ENCODE data around the gene APOC3. TPM values are rescaled to one million over a fixed set of nuclear protein-coding genes. Genes with fewer than 3 reads are reported as not detected.
A peak's percentile ranks its signal among the peaks of the same experiment; 100 is the strongest.

Gene APOC3
- total and polyA plus RNA-seq, 4 donors = 608 to 24,129 (median 9,307) TPM

- DNase-seq (ENCODE audit: low spot score) = no peak
- Histone ChIP-seq H3K36me3 (ENCODE audit: control insufficient read depth in 4 of 4, insufficient read depth in 3 of 4, low read depth in 1 of 4, low read length in 3 of 4) (no peaks in the 10 kb centered on the region), H3K9ac (ENCODE audit: low read depth in 1 of 2, low read length in 2 of 2) (peak overlapping the region; percentile 48 to 81), H3K4me3 (ENCODE audit: low read depth in 1 of 3, low read length in 3 of 3) (peak overlapping the region; percentile 58 to 73 (median 59)), H3K27ac (ENCODE audit: low read depth in 1 of 2, low read length in 2 of 2) (peak overlapping the region; percentile 86 to 94), H3K4me1 (ENCODE audit: control insufficient read depth in 4 of 4, insufficient read depth in 4 of 4, low read length in 3 of 4) (peaks cover 18 to 86% (median 56%) of the 10 kb centered on the region in 4 donors), H3K27me3 (ENCODE audit: control insufficient read depth in 4 of 4, insufficient read depth in 4 of 4, low read length in 3 of 4) (no peaks in the 10 kb centered on the region), H3K9me3 (ENCODE audit: control insufficient read depth in 4 of 4, low read length in 3 of 4) (no peaks in the 10 kb centered on the region)
- 35% methylated on average over 7 of the region's 7 CpGs for WGBS
- TF ChIP-seq HNF4G (IDR thresholded peaks at IDR 0.05) = no peak
- no peak for TF ChIP-seq HNF4A (conservative IDR thresholded peaks at IDR 0.05)
- no peak for TF ChIP-seq TAF1 (conservative IDR thresholded peaks at IDR 0.05)
- TF ChIP-seq GABPA (IDR thresholded peaks at IDR 0.05 in 1 of 2, conservative IDR thresholded peaks at IDR 0.05 in 1 of 2) = no peak
- no peak for TF ChIP-seq JUND (IDR thresholded peaks at IDR 0.05)
Observed at GRCh38 chr11:116836632-116836991, 6.9 kb downstream of the APOC3 start.

DNA sequence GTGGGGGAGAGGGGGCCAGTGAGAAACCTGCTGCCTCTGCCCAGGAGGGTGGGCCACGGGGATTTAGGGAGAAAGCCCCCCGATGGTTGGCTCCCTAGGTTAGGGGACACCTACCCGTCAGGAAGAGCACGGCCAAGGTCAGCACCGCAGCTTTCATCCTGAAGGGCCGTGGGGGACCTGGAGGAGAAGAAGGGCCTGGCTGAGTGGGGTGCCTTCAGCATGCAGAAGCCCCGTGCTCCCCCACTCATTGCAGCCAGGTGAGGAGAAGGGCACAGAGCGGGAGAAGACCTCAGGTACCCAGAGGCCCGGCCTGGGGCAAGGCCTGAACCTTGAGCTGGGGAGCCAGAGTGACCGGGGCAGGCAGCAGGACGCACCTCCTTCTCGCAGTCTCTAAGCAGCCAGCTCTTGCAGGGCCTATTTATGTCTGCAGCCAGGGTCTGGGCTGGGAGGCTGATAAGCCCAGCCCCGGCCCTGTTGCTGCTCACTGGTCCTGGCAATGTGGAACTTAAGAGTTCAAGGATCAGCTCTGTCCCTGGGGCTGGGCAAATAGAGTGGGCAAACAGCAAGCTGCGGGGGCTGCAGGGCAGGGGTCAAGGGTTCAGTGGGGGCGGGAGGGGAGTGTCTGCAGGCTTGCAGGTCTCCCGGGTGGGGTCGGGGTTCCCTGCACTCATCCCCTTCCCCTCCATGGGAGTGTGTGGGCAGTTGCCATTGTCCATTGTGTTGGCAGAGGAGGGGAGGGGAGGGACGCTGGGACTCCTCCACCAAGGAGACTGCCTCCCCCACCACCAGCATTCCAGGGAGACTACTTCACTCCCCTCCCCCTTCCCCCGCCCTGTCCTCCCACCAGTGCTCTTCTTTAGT is 7.8 kb downstream of the APOC3 start, which contains the start of gene APOA1:
Gene APOA1, minus strand, starts transcription at position 392 of the 861 bp plus-strand sequence. Its CDS starts 235 bp downstream, at position 157.
- DNase-seq (ENCODE audit: low spot score) = peak; percentile 76
- WGBS = 33% methylated on average over 19 of the region's 19 CpGs
- peak within 1 kb of the TSS; percentile 48 to 81 for H3K9ac ChIP-seq (ENCODE audit: low read depth in 1 of 2, low read length in 2 of 2)
- peak within 1 kb of the TSS; percentile 58 to 73 (median 59) for H3K4me3 ChIP-seq (ENCODE audit: low read depth in 1 of 3, low read length in 3 of 3)
- H3K27ac ChIP-seq (ENCODE audit: low read depth in 1 of 2, low read length in 2 of 2) = peak within 1 kb of the TSS; percentile 86 to 94
- H3K27me3 ChIP-seq (ENCODE audit: control insufficient read depth in 4 of 4, insufficient read depth in 4 of 4, low read length in 3 of 4) = no peaks in the 10 kb centered on the region
- H3K36me3 ChIP-seq (ENCODE audit: control insufficient read depth in 4 of 4, insufficient read depth in 3 of 4, low read depth in 1 of 4, low read length in 3 of 4) = no peaks in the 10 kb centered on the region
- no peaks in the 10 kb centered on the region for H3K9me3 ChIP-seq (ENCODE audit: control insufficient read depth in 4 of 4, low read length in 3 of 4)
- peaks cover 21 to 82% (median 51%) of the 10 kb centered on the region in 4 donors for H3K4me1 ChIP-seq (ENCODE audit: control insufficient read depth in 4 of 4, insufficient read depth in 4 of 4, low read length in 3 of 4)
- TF ChIP-seq TAF1 (conservative IDR thresholded peaks at IDR 0.05) (peak; percentile 97), GABPA (IDR thresholded peaks at IDR 0.05 in 1 of 2, conservative IDR thresholded peaks at IDR 0.05 in 1 of 2) (no peak), RXRA (IDR thresholded peaks at IDR 0.05) (peak; percentile 88 to 93), EGR1 (IDR thresholded peaks at IDR 0.05; ENCODE audit: low read depth in 2 of 2) (peak; percentile 81 to 89), SP1 (IDR thresholded peaks at IDR 0.05) (peak; percentile 88), RAD21 (IDR thresholded peaks at IDR 0.05) (peak; percentile 49 to 68), FOXA2 (IDR thresholded peaks at IDR 0.05) (no peak), FOXA1 (IDR thresholded peaks at IDR 0.05) (no peak), NR2F2 (IDR thresholded peaks at IDR 0.05) (peak; percentile 63), YY1 (IDR thresholded peaks at IDR 0.05) (peak; percentile 86), JUND (IDR thresholded peaks at IDR 0.05) (peak in 1 of 2 donors; percentile 15), MAX (IDR thresholded peaks at IDR 0.05) (peak; percentile 60), CTCF (IDR thresholded peaks at IDR 0.05; ENCODE audit: low read depth, low read length, missing input control) (no peak), HNF4G (IDR thresholded peaks at IDR 0.05) (peak; percentile 23), ZBTB33 (IDR thresholded peaks at IDR 0.05) (no peak), HNF4A (conservative IDR thresholded peaks at IDR 0.05) (peak; percentile 88 to 93)
- TF ChIP-seq, protein P1, sequence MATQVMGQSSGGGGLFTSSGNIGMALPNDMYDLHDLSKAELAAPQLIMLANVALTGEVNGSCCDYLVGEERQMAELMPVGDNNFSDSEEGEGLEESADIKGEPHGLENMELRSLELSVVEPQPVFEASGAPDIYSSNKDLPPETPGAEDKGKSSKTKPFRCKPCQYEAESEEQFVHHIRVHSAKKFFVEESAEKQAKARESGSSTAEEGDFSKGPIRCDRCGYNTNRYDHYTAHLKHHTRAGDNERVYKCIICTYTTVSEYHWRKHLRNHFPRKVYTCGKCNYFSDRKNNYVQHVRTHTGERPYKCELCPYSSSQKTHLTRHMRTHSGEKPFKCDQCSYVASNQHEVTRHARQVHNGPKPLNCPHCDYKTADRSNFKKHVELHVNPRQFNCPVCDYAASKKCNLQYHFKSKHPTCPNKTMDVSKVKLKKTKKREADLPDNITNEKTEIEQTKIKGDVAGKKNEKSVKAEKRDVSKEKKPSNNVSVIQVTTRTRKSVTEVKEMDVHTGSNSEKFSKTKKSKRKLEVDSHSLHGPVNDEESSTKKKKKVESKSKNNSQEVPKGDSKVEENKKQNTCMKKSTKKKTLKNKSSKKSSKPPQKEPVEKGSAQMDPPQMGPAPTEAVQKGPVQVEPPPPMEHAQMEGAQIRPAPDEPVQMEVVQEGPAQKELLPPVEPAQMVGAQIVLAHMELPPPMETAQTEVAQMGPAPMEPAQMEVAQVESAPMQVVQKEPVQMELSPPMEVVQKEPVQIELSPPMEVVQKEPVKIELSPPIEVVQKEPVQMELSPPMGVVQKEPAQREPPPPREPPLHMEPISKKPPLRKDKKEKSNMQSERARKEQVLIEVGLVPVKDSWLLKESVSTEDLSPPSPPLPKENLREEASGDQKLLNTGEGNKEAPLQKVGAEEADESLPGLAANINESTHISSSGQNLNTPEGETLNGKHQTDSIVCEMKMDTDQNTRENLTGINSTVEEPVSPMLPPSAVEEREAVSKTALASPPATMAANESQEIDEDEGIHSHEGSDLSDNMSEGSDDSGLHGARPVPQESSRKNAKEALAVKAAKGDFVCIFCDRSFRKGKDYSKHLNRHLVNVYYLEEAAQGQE (IDR thresholded peaks at IDR 0.05) = peak; percentile 92
- TF ChIP-seq, protein P2, sequence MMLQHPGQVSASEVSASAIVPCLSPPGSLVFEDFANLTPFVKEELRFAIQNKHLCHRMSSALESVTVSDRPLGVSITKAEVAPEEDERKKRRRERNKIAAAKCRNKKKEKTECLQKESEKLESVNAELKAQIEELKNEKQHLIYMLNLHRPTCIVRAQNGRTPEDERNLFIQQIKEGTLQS (IDR thresholded peaks at IDR 0.05) = peak; percentile 52

Measured in liver (tissue), 9 donors.